GM12878 (cell line): ENCODE data around the gene GUCY1A2. TPM values are rescaled to one million over a fixed set of nuclear protein-coding genes. Genes with fewer than 3 reads are reported as not detected.
A peak's percentile ranks its signal among the peaks of the same experiment; 100 is the strongest.

ENCODE experiments used
- FOXK2 ChIP-seq: fragments of 450-650 bp; IDR thresholded peaks from 2 replicates; pipeline ENCODE4 v1.6.1; 2017; ENCODE audit warnings: mild to moderate bottlenecking, moderate library complexity
- GABPA ChIP-seq: IDR thresholded peaks from 2 replicates; pipeline ENCODE4 v1.6.1; 2014; ENCODE audit warnings: antibody characterized with exemption, low read depth, mild to moderate bottlenecking, inconsistent platforms
- KDM1A ChIP-seq: fragments of 200-600 bp; sonication (generic); IDR thresholded peaks from 2 replicates; pipeline ENCODE4 v1.6.1; 2016; ENCODE audit warnings: borderline replicate concordance
- MEF2B ChIP-seq: fragments of 450-650 bp; IDR thresholded peaks from 2 replicates; pipeline ENCODE4 v1.6.1; 2018; ENCODE audit warnings: mild to moderate bottlenecking, moderate library complexity; ENCODE audit not compliant: partially characterized antibody, poor library complexity, severe bottlenecking
- MXI1 ChIP-seq: fragments of 150-350 bp; IDR thresholded peaks from 2 replicates; pipeline ENCODE4 v1.6.1; 2011; ENCODE audit warnings: low read depth, mild to moderate bottlenecking, inconsistent platforms, low read length, improper control_type of control experiment
- NRF1 ChIP-seq: conservative IDR thresholded peaks from 2 replicates; pipeline ENCODE4 v1.6.1; 2011; ENCODE audit warnings: mild to moderate bottlenecking, low read depth, low read length, improper control_type of control experiment
- PAX5 ChIP-seq: IDR thresholded peaks from 2 replicates; pipeline ENCODE4 v1.6.1; 2011; ENCODE audit warnings: low read depth, low read length, borderline replicate concordance
- RAD21 ChIP-seq: IDR thresholded peaks from 2 replicates; pipeline ENCODE4 v1.6.1; 2011; ENCODE audit warnings: mild to moderate bottlenecking, low read depth, low read length, moderate library complexity; ENCODE audit not compliant: insufficient read depth
- RBBP5 ChIP-seq: fragments of 200-600 bp; sonication (generic); conservative IDR thresholded peaks from 2 replicates; pipeline ENCODE4 v1.6.1; 2016
- RCOR1 ChIP-seq: conservative IDR thresholded peaks from 2 replicates; pipeline ENCODE4 v1.6.1; 2012; ENCODE audit warnings: low read depth, low read length, improper control_type of control experiment
- SMARCA5 ChIP-seq: fragments of 450-650 bp; IDR thresholded peaks from 2 replicates; pipeline ENCODE4 v1.6.1; 2017; ENCODE audit warnings: mild to moderate bottlenecking
- SREBF1 ChIP-seq: IDR thresholded peaks from 2 replicates; pipeline ENCODE4 v1.6.1; 2012; ENCODE audit warnings: mild to moderate bottlenecking, low read length
- STAT1 ChIP-seq: fragments of 450-650 bp; conservative IDR thresholded peaks from 2 replicates; pipeline ENCODE4 v1.6.1; 2014; ENCODE audit warnings: antibody characterized with exemption, mild to moderate bottlenecking
- TARDBP ChIP-seq: IDR thresholded peaks from 2 replicates; pipeline ENCODE4 v1.6.1; 2016; ENCODE audit warnings: borderline replicate concordance
- USF2 ChIP-seq: IDR thresholded peaks from 2 replicates; pipeline ENCODE4 v1.6.1; 2011; ENCODE audit warnings: low read depth, low read length, improper control_type of control experiment, borderline replicate concordance
- ZBTB4 ChIP-seq: fragments of 450-650 bp; formaldehyde crosslinking; IDR thresholded peaks from 2 replicates; pipeline ENCODE4 v1.4.0; 2022; ENCODE audit warnings: mild to moderate bottlenecking, moderate library complexity
- ZNF207 ChIP-seq: fragments of 450-650 bp; IDR thresholded peaks from 2 replicates; pipeline ENCODE4 v1.6.1; 2014; ENCODE audit warnings: antibody characterized with exemption, mild to moderate bottlenecking, borderline replicate concordance
- ZNF24 ChIP-seq: fragments of 450-650 bp; IDR thresholded peaks from 2 replicates; pipeline ENCODE4 v1.6.1; 2017; ENCODE audit warnings: antibody characterized with exemption, mild to moderate bottlenecking
- ZNF274 ChIP-seq: IDR thresholded peaks from one replicate; pipeline ENCODE4 v1.8.0; 2011; ENCODE audit not compliant: insufficient read length, insufficient read depth
- ZNF622 ChIP-seq: fragments of 450-650 bp; IDR thresholded peaks from 2 replicates; pipeline ENCODE4 v1.6.1; 2017; ENCODE audit warnings: mild to moderate bottlenecking, inconsistent platforms
- polyA plus RNA-seq, 11 experiments: library from polyadenylated mRNA; depleted of rRNA in 4 of 11; unstranded in 6 of 11; stranded (reverse) in 5 of 11; fragments of >200 nt; fragmentation: Nextera tagmentation in 4 of 11; fragmentation: Illumina TruSeq in 1 of 11; extraction: Ambion mirVana in 4 of 11; extraction: Trizol in 1 of 11; gene quantifications; 1 replicate in 1 of 11; 2 replicates in 10 of 11; pipeline versions ENCODE4 v1.2.1 to v1.2.3, GENCODE V29; 2011 to 2016; ENCODE audit warnings: inconsistent platforms in 2 of 11, missing spikeins in 2 of 11, low read depth in 1 of 11
- total RNA-seq, 4 experiments: library from RNA; depleted of rRNA in 3 of 4; stranded (reverse); fragments of >200 nt in 3 of 4; fragmentation: Illumina TruSeq in 1 of 4; extraction: Trizol in 1 of 4; gene quantifications; 2 replicates each; pipeline versions ENCODE4 v1.2.1 to v1.2.3, GENCODE V29; 2013 to 2021
- TF ChIP-seq, protein P1 (sequence below): IDR thresholded peaks from 2 replicates; pipeline ENCODE4 v1.6.1; 2011; ENCODE audit warnings: borderline replicate concordance, low read depth, mild to moderate bottlenecking, moderate library complexity, mixed read lengths, low read length; ENCODE audit not compliant: insufficient read depth; ENCODE audit errors: extremely low read length
- TF ChIP-seq, protein P2 (sequence below): fragments of 450-650 bp; IDR thresholded peaks from 2 replicates; pipeline ENCODE4 v1.6.1; 2016; ENCODE audit warnings: mild to moderate bottlenecking
- TF ChIP-seq, protein P3 (sequence below): fragments of 450-650 bp; IDR thresholded peaks from 2 replicates; pipeline ENCODE4 v1.6.1; 2017; ENCODE audit warnings: low read depth, mild to moderate bottlenecking, moderate library complexity

The GUCY1A2 gene
- total and polyA plus RNA-seq, 10 of the 15 experiments (the other 5 are each of a cell fraction or from before 2014, with no cell fraction given), result under 0.01 to 0.03 (median under 0.01) TPM; not detected in 4

DNA sequence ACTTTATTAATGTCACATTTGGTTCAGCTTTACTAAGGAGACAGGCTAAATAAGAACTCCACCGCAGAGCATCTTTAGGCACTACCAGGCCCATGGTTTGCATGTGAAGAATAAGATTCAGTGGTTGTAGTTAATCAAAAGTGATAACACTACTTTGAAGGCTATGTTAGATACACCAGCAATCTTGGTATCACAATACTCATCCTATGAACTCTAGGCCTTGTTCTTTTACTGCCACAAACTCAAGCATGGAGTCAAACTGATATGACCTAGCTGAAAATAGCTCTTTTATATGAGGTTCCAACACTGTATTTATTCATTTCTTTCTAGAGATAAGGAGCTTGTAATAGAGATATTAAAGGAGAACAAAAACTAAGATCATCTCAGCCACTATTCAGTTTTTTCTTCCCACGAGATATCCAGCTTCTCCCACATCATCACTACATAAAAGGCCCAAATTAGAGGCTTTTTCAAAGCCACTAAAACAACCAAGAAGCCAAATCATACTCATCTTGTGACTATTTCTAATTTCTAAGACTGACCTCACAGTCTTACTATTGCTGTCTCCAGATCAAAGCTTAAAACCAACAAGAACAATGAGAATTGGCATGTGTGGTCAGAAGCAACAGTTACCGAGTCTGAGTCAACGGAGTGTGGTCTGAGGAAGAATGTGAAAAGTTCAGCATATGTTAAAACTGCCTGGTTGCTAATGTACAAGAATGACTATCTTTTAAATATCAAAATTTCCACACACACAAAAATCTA, 25.1 kb upstream of the GUCY1A2 start (continued):
- TF ChIP-seq TARDBP (0 out of 2 replicates have a peak, but pooled peaks have one; percentile 54), USF2 (no peak), RBBP5 (no peak), MEF2B (peak; percentile 87), SREBF1 (no peak), MXI1 (no peak), ZNF622 (no peak), SMARCA5 (no peak), STAT1 (no peak), RCOR1 (no peak), FOXK2 (no peak), ZBTB4 (CRISPR knock-in tag) (no peak), ZNF24 (no peak), KDM1A (no peak), NRF1 (no peak), ZNF207 (no peak), GABPA (peak; percentile 71; the same call in 1 of the 2 replicates), ZNF274 (no peak), PAX5 (peak; percentile 78), RAD21 (no peak; the same call in 1 of the 2 replicates)
- TF ChIP-seq, protein P1, sequence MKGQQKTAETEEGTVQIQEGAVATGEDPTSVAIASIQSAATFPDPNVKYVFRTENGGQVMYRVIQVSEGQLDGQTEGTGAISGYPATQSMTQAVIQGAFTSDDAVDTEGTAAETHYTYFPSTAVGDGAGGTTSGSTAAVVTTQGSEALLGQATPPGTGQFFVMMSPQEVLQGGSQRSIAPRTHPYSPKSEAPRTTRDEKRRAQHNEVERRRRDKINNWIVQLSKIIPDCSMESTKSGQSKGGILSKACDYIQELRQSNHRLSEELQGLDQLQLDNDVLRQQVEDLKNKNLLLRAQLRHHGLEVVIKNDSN, result no peak
- TF ChIP-seq, protein P2, sequence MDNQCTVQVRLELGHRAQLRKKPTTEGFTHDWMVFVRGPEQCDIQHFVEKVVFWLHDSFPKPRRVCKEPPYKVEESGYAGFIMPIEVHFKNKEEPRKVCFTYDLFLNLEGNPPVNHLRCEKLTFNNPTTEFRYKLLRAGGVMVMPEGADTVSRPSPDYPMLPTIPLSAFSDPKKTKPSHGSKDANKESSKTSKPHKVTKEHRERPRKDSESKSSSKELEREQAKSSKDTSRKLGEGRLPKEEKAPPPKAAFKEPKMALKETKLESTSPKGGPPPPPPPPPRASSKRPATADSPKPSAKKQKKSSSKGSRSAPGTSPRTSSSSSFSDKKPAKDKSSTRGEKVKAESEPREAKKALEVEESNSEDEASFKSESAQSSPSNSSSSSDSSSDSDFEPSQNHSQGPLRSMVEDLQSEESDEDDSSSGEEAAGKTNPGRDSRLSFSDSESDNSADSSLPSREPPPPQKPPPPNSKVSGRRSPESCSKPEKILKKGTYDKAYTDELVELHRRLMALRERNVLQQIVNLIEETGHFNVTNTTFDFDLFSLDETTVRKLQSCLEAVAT, result peak; percentile 81
- TF ChIP-seq, protein P3, sequence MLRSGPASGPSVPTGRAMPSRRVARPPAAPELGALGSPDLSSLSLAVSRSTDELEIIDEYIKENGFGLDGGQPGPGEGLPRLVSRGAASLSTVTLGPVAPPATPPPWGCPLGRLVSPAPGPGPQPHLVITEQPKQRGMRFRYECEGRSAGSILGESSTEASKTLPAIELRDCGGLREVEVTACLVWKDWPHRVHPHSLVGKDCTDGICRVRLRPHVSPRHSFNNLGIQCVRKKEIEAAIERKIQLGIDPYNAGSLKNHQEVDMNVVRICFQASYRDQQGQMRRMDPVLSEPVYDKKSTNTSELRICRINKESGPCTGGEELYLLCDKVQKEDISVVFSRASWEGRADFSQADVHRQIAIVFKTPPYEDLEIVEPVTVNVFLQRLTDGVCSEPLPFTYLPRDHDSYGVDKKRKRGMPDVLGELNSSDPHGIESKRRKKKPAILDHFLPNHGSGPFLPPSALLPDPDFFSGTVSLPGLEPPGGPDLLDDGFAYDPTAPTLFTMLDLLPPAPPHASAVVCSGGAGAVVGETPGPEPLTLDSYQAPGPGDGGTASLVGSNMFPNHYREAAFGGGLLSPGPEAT, result peak; percentile 79; the same call in 1 of the 2 replicates
